ENCODE results near the gene LNPEP.

GRCh38 chr5:96905864-96906263, 30.0 kb upstream of the LNPEP start:
- no peak for TF ChIP-seq POLR2A (IDR thresholded peaks at IDR 0.05)
- TF ChIP-seq CTCF (IDR thresholded peaks at IDR 0.05), result no peak
